Eye (tissue), 1 donor: ENCODE data around the gene XDH.

Experiments used
- DNase-seq: peaks from one replicate; pipeline ENCODE4 v3.0.0-alpha.2; 2015

The XDH gene

GRCh38 chr2:31363956-31364750, 50.4 kb downstream of the XDH start:
- DNase-seq: no peak

- no peak for DNase-seq
Measured at GRCh38 chr2:31362581-31362980, 52.0 kb downstream of the XDH start.

GRCh38 chr2:31359229-31359628, 55.3 kb downstream of the XDH start:
- no peak for DNase-seq

GRCh38 chr2:31354837-31355236, 59.7 kb downstream of the XDH start:
- no peak for DNase-seq

GRCh38 chr2:31353179-31353578, 61.4 kb downstream of the XDH start:
- DNase-seq: no peak

- DNase-seq: no peak
Measured at GRCh38 chr2:31349684-31350083, 64.9 kb downstream of the XDH start.

- DNase-seq: no peak
Measured at GRCh38 chr2:31349160-31349559, 65.4 kb downstream of the XDH start.

GRCh38 chr2:31348618-31349017, 65.9 kb downstream of the XDH start:
- DNase-seq: no peak

- no peak for DNase-seq
Measured at GRCh38 chr2:31347750-31348149, 66.8 kb downstream of the XDH start.

GRCh38 chr2:31347319-31347718, 67.2 kb downstream of the XDH start:
- DNase-seq: no peak

GRCh38 chr2:31344447-31344846, 70.1 kb downstream of the XDH start:
- DNase-seq: no peak

GRCh38 chr2:31341351-31341750, 73.2 kb downstream of the XDH start:
- DNase-seq: no peak

GRCh38 chr2:31339696-31340095, 74.8 kb downstream of the XDH start:
- DNase-seq: no peak

GRCh38 chr2:31337860-31338259, 76.7 kb downstream of the XDH start:
- DNase-seq: no peak

GRCh38 chr2:31337197-31337596, 77.3 kb downstream of the XDH start:
- DNase-seq: no peak

GRCh38 chr2:31335921-31336585, 78.5 kb downstream of the XDH start:
- DNase-seq: no peak

GRCh38 chr2:31334311-31335026, 80.1 kb downstream of the XDH start:
- no peak for DNase-seq

- DNase-seq: peak; percentile 91
Measured at GRCh38 chr2:31333527-31334183, 80.9 kb downstream of the XDH start.

GRCh38 chr2:31333046-31333445, 81.5 kb downstream of the XDH start:
- no peak for DNase-seq

- no peak for DNase-seq
Measured at GRCh38 chr2:31332521-31332920, 82.0 kb downstream of the XDH start.

GRCh38 chr2:31331156-31331555, 83.4 kb downstream of the XDH start:
- DNase-seq: no peak

GRCh38 chr2:31329081-31329625, 85.4 kb downstream of the XDH start:
- no peak for DNase-seq

- no peak for DNase-seq
Measured at GRCh38 chr2:31328026-31328425, 86.5 kb downstream of the XDH start.
